H9 (cell line): ENCODE data around the gene OTULINL. TPM values are rescaled to one million over a fixed set of nuclear protein-coding genes. Genes with fewer than 3 reads are reported as not detected.

ENCODE experiments used
- DNase-seq: peaks from one replicate; pipeline ENCODE4 v3.0.0-alpha.2; 2017
- H2AFZ ChIP-seq: one replicate; pipeline ENCODE4 v1.6.1; 2013; ENCODE audit warnings: mild to moderate bottlenecking, low read length, control low read depth, moderate library complexity
- H2AK5ac ChIP-seq: 2 replicates; pipeline ENCODE4 v1.6.1; 2013; ENCODE audit warnings: low read length, control low read depth, mixed read lengths; ENCODE audit not compliant: insufficient read length
- H2BK120ac ChIP-seq: one replicate; pipeline ENCODE4 v1.6.1; 2013; ENCODE audit warnings: low read depth, mild to moderate bottlenecking, low read length, control low read depth, inconsistent platforms; ENCODE audit not compliant: poor library complexity, severe bottlenecking
- H2BK12ac ChIP-seq: 2 replicates; pipeline ENCODE4 v1.6.1; 2013; ENCODE audit warnings: low read length, control low read depth, mixed read lengths, low read depth; ENCODE audit not compliant: insufficient read length
- H2BK15ac ChIP-seq: 2 replicates; pipeline ENCODE4 v1.6.1; 2013; ENCODE audit warnings: low read depth, low read length, control low read depth
- H2BK20ac ChIP-seq: one replicate; pipeline ENCODE4 v1.6.1; 2013; ENCODE audit warnings: low read depth, mild to moderate bottlenecking, low read length, control low read depth, inconsistent platforms; ENCODE audit not compliant: poor library complexity, severe bottlenecking
- H2BK5ac ChIP-seq: 2 replicates; pipeline ENCODE4 v1.6.1; 2013; ENCODE audit warnings: low read length, control low read depth, mixed read lengths; ENCODE audit not compliant: insufficient read length
- H3K14ac ChIP-seq: 2 replicates; pipeline ENCODE4 v1.6.1; 2013; ENCODE audit warnings: low read length, control low read depth; ENCODE audit not compliant: insufficient read depth
- H3K18ac ChIP-seq: 2 replicates; pipeline ENCODE4 v1.6.1; 2013; ENCODE audit warnings: low read depth, mild to moderate bottlenecking, mixed read lengths, low read length, control low read depth; ENCODE audit not compliant: insufficient read length
- H3K23ac ChIP-seq: 2 replicates; pipeline ENCODE4 v1.6.1; 2013; ENCODE audit warnings: low read length, control low read depth, mixed read lengths, low read depth; ENCODE audit not compliant: insufficient read length
- H3K23me2 ChIP-seq: 2 replicates; pipeline ENCODE4 v1.6.1; 2013; ENCODE audit warnings: low read depth, mild to moderate bottlenecking, mixed read lengths, low read length, control low read depth; ENCODE audit not compliant: insufficient read length, poor library complexity, severe bottlenecking
- H3K27ac ChIP-seq: 2 replicates; pipeline ENCODE4 v1.5.1; 2013; ENCODE audit warnings: low read length, control low read depth, mixed read lengths, low read depth; ENCODE audit not compliant: insufficient read length
- H3K27me3 ChIP-seq: 2 replicates; pipeline ENCODE4 v1.6.1; 2013; ENCODE audit warnings: low read length, control low read depth, inconsistent platforms; ENCODE audit not compliant: insufficient read depth
- H3K4ac ChIP-seq: 2 replicates; pipeline ENCODE4 v1.6.1; 2013; ENCODE audit warnings: low read depth, mild to moderate bottlenecking, control low read depth, inconsistent platforms, low read length, moderate library complexity
- H3K4me1 ChIP-seq: 2 replicates; pipeline ENCODE4 v1.6.1; 2013; ENCODE audit warnings: low read length, control low read depth, inconsistent platforms; ENCODE audit not compliant: insufficient read depth
- H3K4me2 ChIP-seq: 2 replicates; pipeline ENCODE4 v1.6.1; 2013; ENCODE audit warnings: low read length, control low read depth, mixed read lengths; ENCODE audit not compliant: insufficient read length, insufficient read depth
- H3K56ac ChIP-seq: 2 replicates; pipeline ENCODE4 v1.6.1; 2013; ENCODE audit warnings: low read depth, mild to moderate bottlenecking, mixed read lengths, low read length, control low read depth; ENCODE audit not compliant: insufficient read length
- H3K79me1 ChIP-seq: 2 replicates; pipeline ENCODE4 v1.6.1; 2013; ENCODE audit warnings: low read depth, mild to moderate bottlenecking, moderate library complexity, low read length, control low read depth, inconsistent platforms; ENCODE audit not compliant: insufficient read depth, poor library complexity, severe bottlenecking
- H3K79me2 ChIP-seq: 2 replicates; pipeline ENCODE4 v1.6.1; 2013; ENCODE audit warnings: low read length, control low read depth, inconsistent platforms; ENCODE audit not compliant: insufficient read depth
- H3K9ac ChIP-seq: 2 replicates; pipeline ENCODE4 v1.6.1; 2013; ENCODE audit warnings: low read length, control low read depth, mixed read lengths; ENCODE audit not compliant: insufficient read length; ENCODE audit errors: extremely low read depth
- H3K9me3 ChIP-seq: one replicate; pipeline ENCODE4 v1.6.1; 2013; ENCODE audit warnings: low read depth, low read length, inconsistent platforms; ENCODE audit not compliant: control insufficient read depth
- H3T11ph ChIP-seq: one replicate; pipeline ENCODE4 v1.6.1; 2013; ENCODE audit warnings: mild to moderate bottlenecking, low read length, control low read depth, inconsistent platforms
- H4K20me1 ChIP-seq: one replicate; pipeline ENCODE4 v1.6.1; 2013; ENCODE audit not compliant: control insufficient read depth, insufficient read length, insufficient read depth
- H4K5ac ChIP-seq: 2 replicates; pipeline ENCODE4 v1.6.1; 2013; ENCODE audit warnings: low read depth, mild to moderate bottlenecking, mixed read lengths, low read length, control low read depth; ENCODE audit not compliant: insufficient read length
- H4K8ac ChIP-seq: replicated peaks from 2 replicates; pipeline ENCODE4 v1.6.1; 2013; ENCODE audit warnings: low read length, control low read depth, mixed read lengths, low read depth; ENCODE audit not compliant: insufficient read length
- H4K91ac ChIP-seq: 2 replicates; pipeline ENCODE4 v1.6.1; 2013; ENCODE audit warnings: low read depth, mild to moderate bottlenecking, moderate library complexity, mixed read lengths, low read length, control low read depth; ENCODE audit not compliant: insufficient read length
- H3K27ac Mint-ChIP-seq, 3 experiments: 2 replicates in 2 of 3; 3 replicates in 1 of 3; pipeline ENCODE4 v1.8.0; 2020 to 2021; ENCODE audit warnings: mixed read lengths in 3 of 3, mild to moderate bottlenecking in 1 of 3, moderate library complexity in 1 of 3
- H3K27me3 Mint-ChIP-seq: 2 replicates; pipeline ENCODE4 v1.8.0; 2021; ENCODE audit warnings: low read depth, mild to moderate bottlenecking, moderate library complexity, mixed read lengths
- H3K36me3 Mint-ChIP-seq, 3 experiments: 2 replicates in 2 of 3; 3 replicates in 1 of 3; pipeline ENCODE4 v1.8.0; 2020 to 2021; ENCODE audit warnings: low read depth in 3 of 3, mixed read lengths in 3 of 3; ENCODE audit not compliant: insufficient read depth in 1 of 3
- H3K4me1 Mint-ChIP-seq, 2 experiments: 2 replicates each; pipeline ENCODE4 v1.8.0; 2020; ENCODE audit warnings: mixed read lengths in 2 of 2
- H3K4me3 Mint-ChIP-seq, 2 experiments: 2 replicates in 1 of 2; 3 replicates in 1 of 2; pipeline ENCODE4 v1.8.0; 2020 to 2021; ENCODE audit warnings: mild to moderate bottlenecking in 2 of 2, mixed read lengths in 2 of 2, moderate library complexity in 1 of 2
- H3K9me3 Mint-ChIP-seq, 2 experiments: 2 replicates in 1 of 2; 3 replicates in 1 of 2; pipeline ENCODE4 v1.8.0; 2020; ENCODE audit warnings: mild to moderate bottlenecking in 2 of 2, mixed read lengths in 2 of 2, moderate library complexity in 1 of 2
- WGBS: extraction: QIAGEN DNeasy Blood & Tissue Kit; methylation state at CpG from one replicate; pipeline ENCODE4 v1.1.7; 2013; ENCODE audit warnings: missing lambda C conversion rate, low lambda C conversion rate, mixed read lengths; ENCODE audit not compliant: insufficient read length; ENCODE audit errors: extremely low coverage; 5-methylcytosine and 5-hydroxymethylcytosine counted together
- total RNA-seq: library from RNA; stranded (reverse); gene quantifications from 2 replicates; pipeline ENCODE4 v1.2.1, GENCODE V29; 2021
- TF ChIP-seq, protein P1 (sequence below): fragments of 200-600 bp; sonication (generic); conservative IDR thresholded peaks from 3 replicates; pipeline ENCODE4 v1.8.0; 2021; ENCODE audit warnings: antibody characterized with exemption, mild to moderate bottlenecking

Gene OTULINL
- total RNA-seq, 1 experiment from 2014 or later = 7.5 TPM

DNA sequence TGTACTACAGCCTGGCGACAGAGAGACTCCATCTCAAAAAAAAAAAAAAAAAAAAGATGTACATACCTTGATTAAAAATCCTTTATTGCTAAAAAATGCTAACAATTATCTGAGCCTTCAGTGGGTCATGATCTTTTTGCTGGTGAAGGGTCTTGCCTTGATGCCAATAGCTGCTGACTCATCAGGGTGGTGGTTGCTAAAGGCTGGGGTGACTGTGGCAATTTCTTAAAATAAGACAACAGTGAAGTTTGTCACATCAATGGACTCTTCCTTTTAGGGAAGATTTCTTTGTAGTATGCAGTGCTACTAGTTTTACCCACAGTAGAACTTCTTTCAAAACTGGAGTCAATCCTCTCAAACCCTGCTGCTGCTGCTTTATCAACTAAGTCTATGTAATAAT is 33.9 kb upstream of the OTULINL start:
- H3K4me1 Mint-ChIP-seq = no peaks in the 10 kb centered on the region

More for the DNA sequence above, 33.9 kb upstream of the OTULINL start:
- Histone ChIP-seq H2AK5ac (no peak overlapping the region), H2AFZ (no peak overlapping the region), H2BK5ac (no peak overlapping the region), H4K5ac (no peak overlapping the region), H3K79me2 (no peaks in the 10 kb centered on the region), H3K4me2 (no peak overlapping the region), H3K56ac (no peak overlapping the region), H3K27me3 (no peaks in the 10 kb centered on the region), H3K4ac (no peak overlapping the region), H3T11ph (no peak overlapping the region), H4K20me1 (no peaks in the 10 kb centered on the region), H3K9ac (no peak overlapping the region), H3K4me1 (no peaks in the 10 kb centered on the region), H3K23ac (no peak overlapping the region), H3K14ac (no peak overlapping the region), H3K23me2 (no peaks in the 10 kb centered on the region), H2BK20ac (no peak overlapping the region), H4K91ac (no peak overlapping the region), H4K8ac (no peak overlapping the region), H3K18ac (no peak overlapping the region), H2BK15ac (no peak overlapping the region), H2BK12ac (no peak overlapping the region), H2BK120ac (no peak overlapping the region), H3K79me1 (no peaks in the 10 kb centered on the region), H3K27ac (no peak overlapping the region), H3K9me3 (no peaks in the 10 kb centered on the region)
- no CpG with 5 or more reads among the region's 1 CpG for WGBS
- no peak for DNase-seq
- H3K27ac Mint-ChIP-seq = no peak overlapping the region
- TF ChIP-seq, protein P1, sequence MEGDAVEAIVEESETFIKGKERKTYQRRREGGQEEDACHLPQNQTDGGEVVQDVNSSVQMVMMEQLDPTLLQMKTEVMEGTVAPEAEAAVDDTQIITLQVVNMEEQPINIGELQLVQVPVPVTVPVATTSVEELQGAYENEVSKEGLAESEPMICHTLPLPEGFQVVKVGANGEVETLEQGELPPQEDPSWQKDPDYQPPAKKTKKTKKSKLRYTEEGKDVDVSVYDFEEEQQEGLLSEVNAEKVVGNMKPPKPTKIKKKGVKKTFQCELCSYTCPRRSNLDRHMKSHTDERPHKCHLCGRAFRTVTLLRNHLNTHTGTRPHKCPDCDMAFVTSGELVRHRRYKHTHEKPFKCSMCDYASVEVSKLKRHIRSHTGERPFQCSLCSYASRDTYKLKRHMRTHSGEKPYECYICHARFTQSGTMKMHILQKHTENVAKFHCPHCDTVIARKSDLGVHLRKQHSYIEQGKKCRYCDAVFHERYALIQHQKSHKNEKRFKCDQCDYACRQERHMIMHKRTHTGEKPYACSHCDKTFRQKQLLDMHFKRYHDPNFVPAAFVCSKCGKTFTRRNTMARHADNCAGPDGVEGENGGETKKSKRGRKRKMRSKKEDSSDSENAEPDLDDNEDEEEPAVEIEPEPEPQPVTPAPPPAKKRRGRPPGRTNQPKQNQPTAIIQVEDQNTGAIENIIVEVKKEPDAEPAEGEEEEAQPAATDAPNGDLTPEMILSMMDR = no peak
- peaks cover 3% of the 10 kb centered on the region; the same call in 1 of the 2 replicates for H3K27me3 Mint-ChIP-seq
- H3K36me3 Mint-ChIP-seq = no peaks in the 10 kb centered on the region
- no peak overlapping the region for H3K4me3 Mint-ChIP-seq
- H3K9me3 Mint-ChIP-seq = no peaks in the 10 kb centered on the region; a peak in 2 of 5 replicates
